Stimulated activated CD8-positive, alpha-beta memory T cell treated with anti-CD3 and anti-CD28 coated beads, Interleukin-15, amount 100 ng/mL, for 1 hour (primary cell): ENCODE results near the gene GPC5.

Source experiments
- DNase-seq: peaks from one replicate; pipeline ENCODE4 v3.0.0-alpha.2; 2020; ENCODE audit warnings: low read depth

Gene GPC5

GRCh38 chr13:91714855-91715254, 316.4 kb downstream of the GPC5 start:
- no peak for DNase-seq

GRCh38 chr13:91716436-91717065, 318.1 kb downstream of the GPC5 start:
- DNase-seq: no peak

GRCh38 chr13:91719033-91719432, 320.6 kb downstream of the GPC5 start:
- DNase-seq: no peak

- no peak for DNase-seq
Measured at GRCh38 chr13:91721413-91721812, 323.0 kb downstream of the GPC5 start.

- DNase-seq: no peak
Measured at GRCh38 chr13:91722267-91722884, 324.0 kb downstream of the GPC5 start.

GRCh38 chr13:91724591-91724990, 326.2 kb downstream of the GPC5 start:
- no peak for DNase-seq

GRCh38 chr13:91725646-91726045, 327.2 kb downstream of the GPC5 start:
- DNase-seq: no peak

- no peak for DNase-seq
Measured at GRCh38 chr13:91726671-91727070, 328.2 kb downstream of the GPC5 start.

GRCh38 chr13:91729859-91730258, 331.4 kb downstream of the GPC5 start:
- no peak for DNase-seq

GRCh38 chr13:91739751-91740150, 341.3 kb downstream of the GPC5 start:
- DNase-seq: no peak

- DNase-seq: no peak
Measured at GRCh38 chr13:91740756-91741155, 342.3 kb downstream of the GPC5 start.

GRCh38 chr13:91741925-91742324, 343.5 kb downstream of the GPC5 start:
- DNase-seq: no peak

- no peak for DNase-seq
Measured at GRCh38 chr13:91744284-91744683, 345.9 kb downstream of the GPC5 start.

GRCh38 chr13:91745967-91746366, 347.5 kb downstream of the GPC5 start:
- no peak for DNase-seq

- DNase-seq: no peak
Measured at GRCh38 chr13:91747186-91747585, 348.8 kb downstream of the GPC5 start.

GRCh38 chr13:91748416-91749089, 350.1 kb downstream of the GPC5 start:
- no peak for DNase-seq

GRCh38 chr13:91758724-91759123, 360.3 kb downstream of the GPC5 start:
- no peak for DNase-seq

- no peak for DNase-seq
Measured at GRCh38 chr13:91762957-91763356, 364.5 kb downstream of the GPC5 start.

GRCh38 chr13:91764527-91764926, 366.1 kb downstream of the GPC5 start:
- no peak for DNase-seq

- DNase-seq: no peak
Measured at GRCh38 chr13:91767651-91768050, 369.2 kb downstream of the GPC5 start.

- no peak for DNase-seq
Measured at GRCh38 chr13:91768746-91769145, 370.3 kb downstream of the GPC5 start.

- no peak for DNase-seq
Measured at GRCh38 chr13:91771229-91771628, 372.8 kb downstream of the GPC5 start.

GRCh38 chr13:91773591-91774227, 375.3 kb downstream of the GPC5 start:
- DNase-seq: no peak
